CD14-positive monocyte (primary cell): Measurements from ENCODE around the gene TYK2. TPM values are rescaled to one million over a fixed set of nuclear protein-coding genes. Genes with fewer than 3 reads are reported as not detected.

Experiments used
- DNase-seq, 3 donors: peaks; one replicate each; pipeline ENCODE4 v3.0.0-alpha.2; 2011 to 2022
- H2AFZ ChIP-seq: 2 replicates; pipeline ENCODE4 v1.6.0; 2012; ENCODE audit warnings: mild to moderate bottlenecking, low read depth, low read length, inconsistent platforms; ENCODE audit not compliant: insufficient read depth, poor library complexity, severe bottlenecking
- H3K27ac ChIP-seq, 2 donors: 1 replicate in 1 of 2; 2 replicates in 1 of 2; pipeline ENCODE4 v1.5.1; 2012 to 2013; ENCODE audit warnings: low read length in 2 of 2, control low read depth in 1 of 2, inconsistent platforms in 1 of 2, low read depth in 1 of 2, mild to moderate bottlenecking in 1 of 2
- H3K27me3 ChIP-seq, 2 donors: one replicate each; pipeline versions ENCODE4 v1.6.0 to v1.6.1; 2011 to 2013; ENCODE audit warnings: low read length in 2 of 2; ENCODE audit not compliant: control insufficient read depth in 2 of 2, insufficient read depth in 2 of 2
- H3K36me3 ChIP-seq, 2 donors: replicated peaks in 1 of 2; 1 replicate in 1 of 2; 2 replicates in 1 of 2; pipeline versions ENCODE4 v1.5.1 to v1.6.1; 2012 to 2013; ENCODE audit warnings: low read length in 2 of 2, control low read depth in 1 of 2, inconsistent platforms in 1 of 2, mild to moderate bottlenecking in 1 of 2; ENCODE audit not compliant: insufficient read depth in 2 of 2, control insufficient read depth in 1 of 2
- H3K4me1 ChIP-seq, 2 donors: 1 replicate in 1 of 2; 2 replicates in 1 of 2; pipeline versions ENCODE4 v1.5.1 to v1.6.1; 2012 to 2013; ENCODE audit warnings: low read length in 2 of 2, control low read depth in 1 of 2, inconsistent platforms in 1 of 2, mild to moderate bottlenecking in 1 of 2, moderate library complexity in 1 of 2; ENCODE audit not compliant: insufficient read depth in 2 of 2, control insufficient read depth in 1 of 2
- H3K4me2 ChIP-seq: replicated peaks from 2 replicates; pipeline ENCODE3; 2012; ENCODE audit warnings: low read length, moderate library complexity, mild to moderate bottlenecking; ENCODE audit not compliant: poor library complexity, severe bottlenecking; ENCODE audit errors: extremely low read depth
- H3K4me3 ChIP-seq, 3 experiments: fragments of 200-600 bp in 1 of 3; sonication (generic) in 1 of 3; replicated peaks in 1 of 3; 1 replicate in 2 of 3; 2 replicates in 1 of 3; pipeline ENCODE4 v1.5.1; 2011 to 2013; ENCODE audit warnings: low read length in 3 of 3, mild to moderate bottlenecking in 3 of 3, control low read depth in 2 of 3, low read depth in 2 of 3, inconsistent platforms in 1 of 3, moderate library complexity in 1 of 3
- H3K79me2 ChIP-seq: 2 replicates; pipeline ENCODE4 v1.6.0; 2012; ENCODE audit warnings: mild to moderate bottlenecking, control low read depth, inconsistent platforms, low read length, moderate library complexity; ENCODE audit not compliant: insufficient read depth
- H3K9ac ChIP-seq: 2 replicates; pipeline ENCODE4 v1.6.0; 2017; ENCODE audit warnings: low read length, mild to moderate bottlenecking; ENCODE audit not compliant: insufficient read depth, poor library complexity, severe bottlenecking
- H3K9me3 ChIP-seq, 2 donors: replicated peaks in 1 of 2; 1 replicate in 1 of 2; 2 replicates in 1 of 2; pipeline versions ENCODE4 v1.5.1 to v1.6.1; 2012 to 2013; ENCODE audit warnings: low read length in 2 of 2, control low read depth in 1 of 2; ENCODE audit not compliant: control insufficient read depth in 1 of 2, insufficient read depth in 1 of 2
- H4K20me1 ChIP-seq: 2 replicates; pipeline ENCODE4 v1.6.0; 2012; ENCODE audit warnings: mild to moderate bottlenecking, low read length, control low read depth, moderate library complexity; ENCODE audit not compliant: insufficient read depth
- H3K27ac Mint-ChIP-seq, 7 donors: one replicate each; pipeline ENCODE4 v1.8.0; 2020; ENCODE audit warnings: mild to moderate bottlenecking in 7 of 7, mixed read lengths in 7 of 7, moderate library complexity in 6 of 7, inconsistent platforms in 2 of 7
- H3K27me3 Mint-ChIP-seq, 3 donors: one replicate each; pipeline ENCODE4 v1.8.0; 2021 to 2022; ENCODE audit warnings: low read depth in 3 of 3, mild to moderate bottlenecking in 3 of 3, mixed read lengths in 3 of 3, moderate library complexity in 3 of 3, inconsistent platforms in 1 of 3
- H3K36me3 Mint-ChIP-seq, 2 donors: one replicate each; pipeline ENCODE4 v1.8.0; 2020; ENCODE audit warnings: mixed read lengths in 2 of 2, inconsistent platforms in 1 of 2, mild to moderate bottlenecking in 1 of 2
- H3K4me1 Mint-ChIP-seq: one replicate; pipeline ENCODE4 v1.8.0; 2020; ENCODE audit warnings: mild to moderate bottlenecking, mixed read lengths
- H3K4me3 Mint-ChIP-seq, 2 donors: one replicate each; pipeline ENCODE4 v1.8.0; 2020; ENCODE audit warnings: mild to moderate bottlenecking in 2 of 2, mixed read lengths in 2 of 2, moderate library complexity in 1 of 2
- H3K9me3 Mint-ChIP-seq, 7 donors: one replicate each; pipeline ENCODE4 v1.8.0; 2020 to 2022; ENCODE audit warnings: mixed read lengths in 7 of 7, mild to moderate bottlenecking in 6 of 7, moderate library complexity in 6 of 7, inconsistent platforms in 2 of 7
- CTCF ChIP-seq: fragments of 200-600 bp; IDR thresholded peaks from one replicate; pipeline ENCODE4 v1.8.0; 2022; ENCODE audit warnings: antibody characterized with exemption, mild to moderate bottlenecking
- WGBS: methylation state at CpG from one replicate; pipeline ENCODE4 v1.1.5; 2013; ENCODE audit warnings: missing lambda C conversion rate; ENCODE audit not compliant: insufficient coverage; 5-methylcytosine and 5-hydroxymethylcytosine counted together
- intact Hi-C, 2 donors: fragments of 100-400 bp; cut with micrococcal nuclease; formaldehyde crosslinking; loops; one replicate each; pipeline versions ENCODE4 v1.15.0 to v1.15.1; 2023
- polyA plus RNA-seq, 3 donors: library from polyadenylated mRNA; depleted of rRNA in 1 of 3; unstranded in 2 of 3; stranded (reverse) in 1 of 3; fragments of 300-500 nt in 2 of 3; fragments of >200 nt in 1 of 3; fragmentation: Illumina TruSeq in 2 of 3; gene quantifications; 1 replicate in 2 of 3; 2 replicates in 1 of 3; pipeline ENCODE4 v1.2.3, GENCODE V29; 2012 to 2021

Gene TYK2
- polyA plus RNA-seq, 3 donors = 82.9 to 441 (median 113) TPM

- Histone ChIP-seq H3K4me1 (peaks cover 34 to 36% of the 10 kb centered on the region in 2 donors), H3K27ac (no peak overlapping the region), H3K27me3 (no peaks in the 10 kb centered on the region), H4K20me1 (peaks cover 58% of the 10 kb centered on the region), H3K9me3 (no peaks in the 10 kb centered on the region), H3K79me2 (peaks cover 68% of the 10 kb centered on the region), H3K4me3 (no peak overlapping the region), H3K4me2 (no peak overlapping the region), H3K9ac (no peak overlapping the region), H3K36me3 (peaks cover 27 to 52% of the 10 kb centered on the region in 2 donors), H2AFZ (no peak overlapping the region)
- intact Hi-C loops = no loop called here
- peak overlapping the region in 1 of 7 donors; percentile 23 for H3K27ac Mint-ChIP-seq
- peaks cover 29% of the 10 kb centered on the region for H3K4me1 Mint-ChIP-seq
- no peak overlapping the region for H3K4me3 Mint-ChIP-seq
- H3K36me3 Mint-ChIP-seq = peaks cover 40 to 58% of the 10 kb centered on the region in 2 donors
- peaks cover 0 to 1% (median 0%) of the 10 kb centered on the region in 3 donors for H3K27me3 Mint-ChIP-seq
- no peak for DNase-seq
- 96% methylated on average over 9 of the region's 9 CpGs for WGBS
- H3K9me3 Mint-ChIP-seq = no peaks in the 10 kb centered on the region
- no peak for TF ChIP-seq CTCF
Observed at GRCh38 chr19:10398819-10399218, 18.4 kb upstream of the TYK2 start.

- Mint-ChIP-seq H3K9me3 (no peaks in the 10 kb centered on the region), H3K27me3 (no peaks in the 10 kb centered on the region), H3K4me3 (no peak overlapping the region), H3K4me1 (peaks cover 8% of the 10 kb centered on the region), H3K27ac (peak overlapping the region in 1 of 7 donors; percentile 22), H3K36me3 (peaks cover 63 to 85% of the 10 kb centered on the region in 2 donors)
- Histone ChIP-seq H3K4me3 (no peak overlapping the region), H3K9ac (no peak overlapping the region), H3K9me3 (no peaks in the 10 kb centered on the region), H3K36me3 (peaks cover 53 to 81% of the 10 kb centered on the region in 2 donors), H3K4me1 (peaks cover 10% of the 10 kb centered on the region in 2 donors), H2AFZ (no peak overlapping the region), H3K27ac (no peak overlapping the region), H3K4me2 (no peak overlapping the region), H4K20me1 (peaks cover 42% of the 10 kb centered on the region), H3K27me3 (no peaks in the 10 kb centered on the region), H3K79me2 (peaks cover 44% of the 10 kb centered on the region)
- intact Hi-C loops = no loop called here
- WGBS = 79% methylated on average over 24 of the region's 24 CpGs
- no peak for TF ChIP-seq CTCF
- no peak for DNase-seq
Observed at GRCh38 chr19:10395917-10396316, 15.5 kb upstream of the TYK2 start.
